Lung (tissue), 12 donors: ENCODE results near the gene ZACN. TPM values are rescaled to one million over a fixed set of nuclear protein-coding genes. Genes with fewer than 3 reads are reported as not detected.

Experiments used
- ATAC-seq: fragments of 200-7000 bp; cut with Tn5 transposase; one replicate; pipeline ENCODE4 v1.9.1; 2020; ENCODE audit warnings: moderate number of reproducible peaks; ENCODE audit not compliant: insufficient read depth, low FRiP score
- DNase-seq, 3 donors: peaks; one replicate each; pipeline ENCODE4 v3.0.0-alpha.2; 2013 to 2017
- H3K27ac ChIP-seq, 2 donors: one replicate each; pipeline ENCODE4 v1.5.1; 2013; ENCODE audit warnings: mild to moderate bottlenecking in 2 of 2, moderate library complexity in 2 of 2, control low read depth in 1 of 2, inconsistent platforms in 1 of 2, low read depth in 1 of 2, low read length in 1 of 2
- H3K27me3 ChIP-seq, 3 donors: one replicate each; pipeline ENCODE4 v1.5.1; 2013; ENCODE audit warnings: low read length in 2 of 3; ENCODE audit not compliant: control insufficient read depth in 3 of 3, insufficient read depth in 3 of 3
- H3K36me3 ChIP-seq, 4 donors: one replicate each; pipeline ENCODE4 v1.5.1; 2013; ENCODE audit warnings: low read length in 4 of 4, mild to moderate bottlenecking in 1 of 4, moderate library complexity in 1 of 4; ENCODE audit not compliant: control insufficient read depth in 4 of 4, insufficient read depth in 4 of 4
- H3K4me1 ChIP-seq, 5 donors: one replicate each; pipeline ENCODE4 v1.5.1; 2013; ENCODE audit warnings: low read length in 5 of 5, mild to moderate bottlenecking in 2 of 5, moderate library complexity in 1 of 5; ENCODE audit not compliant: control insufficient read depth in 5 of 5, insufficient read depth in 5 of 5
- H3K4me3 ChIP-seq: one replicate; pipeline ENCODE4 v1.5.1; 2013; ENCODE audit warnings: mild to moderate bottlenecking, control low read depth, moderate library complexity
- H3K9ac ChIP-seq, 2 donors: one replicate each; pipeline ENCODE4 v1.5.1; 2013; ENCODE audit warnings: low read length in 2 of 2, control low read depth in 1 of 2; ENCODE audit not compliant: insufficient read depth in 1 of 2
- H3K9me3 ChIP-seq, 4 donors: one replicate each; pipeline ENCODE4 v1.5.1; 2013; ENCODE audit warnings: low read length in 3 of 4, mild to moderate bottlenecking in 1 of 4, moderate library complexity in 1 of 4; ENCODE audit not compliant: control insufficient read depth in 4 of 4, insufficient read depth in 3 of 4
- CTCF ChIP-seq: IDR thresholded peaks from 2 replicates; pipeline ENCODE4 v1.5.1; 2012; ENCODE audit warnings: mild to moderate bottlenecking; ENCODE audit errors: control extremely low read depth, extremely low read depth
- WGBS, 2 donors: extraction: QIAGEN DNeasy Blood & Tissue Kit; methylation state at CpG; one replicate each; pipeline ENCODE4 v1.1.7; 2013; 5-methylcytosine and 5-hydroxymethylcytosine counted together
- polyA plus RNA-seq, 2 donors: library from polyadenylated mRNA; stranded (reverse); fragments of 200-250 nt; gene quantifications; one replicate each; pipeline ENCODE4 v1.2.1, GENCODE V29; 2013
- total RNA-seq, 2 donors: library from RNA; depleted of rRNA in 1 of 2; stranded (reverse); fragments of >200 nt in 1 of 2; gene quantifications; one replicate each; pipeline ENCODE4 v1.2.1, GENCODE V29; 2014 to 2021
- donor health status: control.
- donor health status: control.
- donor health status: Bipolar disorder and iron deficiency.
- donor health status: healthy.
- donor health status: DM: yes; HTN: yes; CAD: no.

ZACN gene
- total and polyA plus RNA-seq, 4 donors, result 0.25 to 1.9 (median 1.4) TPM; not detected in 1

- no peak for DNase-seq
Observed at GRCh38 chr17:76119409-76120371, 40.7 kb downstream of the ZACN start.

DNA sequence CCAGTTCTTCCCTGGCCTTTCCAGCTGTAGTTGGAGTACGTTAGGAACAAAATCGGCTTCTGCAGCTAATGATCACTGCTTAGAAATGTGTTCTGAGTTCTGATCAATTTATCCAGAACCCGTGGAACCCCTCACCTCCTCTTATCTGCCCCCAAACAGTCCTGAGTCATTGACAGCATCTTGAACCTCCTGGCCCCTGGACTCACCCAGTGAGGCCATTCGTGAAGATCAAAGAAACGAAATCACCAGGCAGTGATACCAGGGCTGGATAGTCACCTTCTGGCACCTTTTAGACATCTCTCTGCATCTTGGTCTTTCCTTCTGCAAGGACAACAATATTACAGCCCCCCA lies 41.7 kb downstream of the ZACN start:
- Histone ChIP-seq H3K9ac (no peak overlapping the region), H3K9me3 (no peaks in the 10 kb centered on the region), H3K4me3 (no peak overlapping the region), H3K27me3 (no peaks in the 10 kb centered on the region), H3K36me3 (no peaks in the 10 kb centered on the region), H3K4me1 (peaks cover 0 to 9% (median 3%) of the 10 kb centered on the region in 5 donors), H3K27ac (no peak overlapping the region)
- no peak for TF ChIP-seq CTCF
- ATAC-seq, result no peak
- DNase-seq, result no peak
- 91% methylated on average over 5 of the region's 5 CpGs for WGBS, 2 donors

More at GRCh38 chr17:76119409-76120371, 40.7 kb downstream of the ZACN start:
- Histone ChIP-seq H3K27ac (no peak overlapping the region), H3K4me1 (peaks cover 0 to 9% (median 3%) of the 10 kb centered on the region in 5 donors), H3K9ac (no peak overlapping the region), H3K4me3 (no peak overlapping the region), H3K36me3 (no peaks in the 10 kb centered on the region), H3K27me3 (no peaks in the 10 kb centered on the region), H3K9me3 (no peaks in the 10 kb centered on the region)
- no peak for TF ChIP-seq CTCF
- no peak for ATAC-seq
- 87 to 89% methylated on average over 19 of the region's 19 CpGs for WGBS, 2 donors

- no peak for TF ChIP-seq CTCF
- peak; percentile 27 to 42 (median 40) for DNase-seq
Observed at GRCh38 chr17:76121932-76122430, 43.0 kb downstream of the ZACN start.

More at GRCh38 chr17:76121932-76122430, 43.0 kb downstream of the ZACN start:
- Histone ChIP-seq H3K4me3 (no peak overlapping the region), H3K27me3 (no peaks in the 10 kb centered on the region), H3K4me1 (peaks cover 0 to 9% (median 3%) of the 10 kb centered on the region in 5 donors), H3K36me3 (no peaks in the 10 kb centered on the region), H3K27ac (no peak overlapping the region), H3K9ac (no peak overlapping the region), H3K9me3 (no peaks in the 10 kb centered on the region)
- WGBS, 2 donors, result 29 to 47% methylated on average over 37 to 42 of the region's 42 CpGs
- no peak for ATAC-seq
